Adrenal gland (tissue), 12 donors: Measurements from ENCODE around the gene CD36. TPM values are rescaled to one million over a fixed set of nuclear protein-coding genes. Genes with fewer than 3 reads are reported as not detected.

Experiments used
- DNase-seq, 7 donors: peaks; one replicate each; pipeline ENCODE4 v3.0.0-alpha.2; 2019 to 2020
- H3K27ac ChIP-seq, 5 donors: fragments of 200-600 bp; sonication (generic) in 4 of 5; 1 replicate in 3 of 5; 2 replicates in 2 of 5; pipeline versions ENCODE4 v1.5.1 to v1.8.0; 2016 to 2020; ENCODE audit warnings: mild to moderate bottlenecking in 1 of 5
- H3K27me3 ChIP-seq: fragments of 200-600 bp; 2 replicates; pipeline ENCODE4 v1.8.0; 2021
- H3K36me3 ChIP-seq, 2 donors: fragments of 200-600 bp; replicated peaks in 1 of 2; 1 replicate in 1 of 2; 2 replicates in 1 of 2; pipeline versions ENCODE4 v1.5.1 to v1.8.0; 2018 to 2022
- H3K4me1 ChIP-seq, 2 donors: fragments of 200-600 bp; replicated peaks in 1 of 2; 1 replicate in 1 of 2; 2 replicates in 1 of 2; pipeline versions ENCODE4 v1.5.1 to v1.8.0; 2018 to 2021
- H3K4me3 ChIP-seq, 4 donors: fragments of 200-600 bp; sonication (generic) in 3 of 4; one replicate each; pipeline ENCODE4 v1.5.1; 2016 to 2018
- H3K9me3 ChIP-seq, 3 donors: fragments of 200-600 bp; sonication (generic) in 1 of 3; replicated peaks in 1 of 3; 1 replicate in 2 of 3; 2 replicates in 1 of 3; pipeline versions ENCODE4 v1.5.1 to v1.8.0; 2016 to 2021
- CTCF ChIP-seq, 6 experiments: fragments of 450-650 bp in 4 of 6; fragments of 200-600 bp in 2 of 6; sonication (generic) in 1 of 6; IDR thresholded peaks; 1 replicate in 5 of 6; 2 replicates in 1 of 6; pipeline versions ENCODE4 v1.5.1 to v1.8.0; 2016 to 2021; ENCODE audit warnings: antibody characterized with exemption in 6 of 6, mild to moderate bottlenecking in 2 of 6, moderate library complexity in 1 of 6
- POLR2A ChIP-seq, 2 donors: fragments of 450-650 bp; IDR thresholded peaks; one replicate each; pipeline ENCODE4 v1.6.1; 2017; ENCODE audit warnings: antibody characterized with exemption in 2 of 2, mild to moderate bottlenecking in 2 of 2, moderate library complexity in 1 of 2
- WGBS, 4 donors: extraction: QIAGEN DNeasy Blood & Tissue Kit in 2 of 4; methylation state at CpG; one replicate each; pipeline versions ENCODE4 v1.1.5 to v1.1.7; 2013 to 2017; 5-methylcytosine and 5-hydroxymethylcytosine counted together
- intact Hi-C, 2 donors: fragments of 100-400 bp; cut with DNase I; formaldehyde crosslinking; loops; one replicate each; pipeline versions ENCODE4 v1.14.1 to v1.15.0; 2022 to 2023
- polyA plus RNA-seq, 3 donors: library from polyadenylated mRNA; stranded (reverse); fragments of 200-250 nt in 2 of 3; fragments of 350-450 nt in 1 of 3; fragmentation: Illumina TruSeq in 1 of 3; extraction: RNeasy Lipid Tissue Mini Kit (QIAGEN cat#74804) in 1 of 3; gene quantifications; one replicate each; pipeline ENCODE4 v1.2.3, GENCODE V29; 2013 to 2014
- total RNA-seq, 9 donors: library from RNA; depleted of rRNA in 4 of 9; stranded (reverse); fragments of >200 nt in 4 of 9; fragments of 120-200 nt in 1 of 9; fragmentation: NEBNext Ultra II Directional in 1 of 9; extraction: Animal tissue kit (Norgen Biotek cat#: 25700) in 1 of 9; gene quantifications; one replicate each; pipeline versions ENCODE4 v1.1.0 to v1.2.4, GENCODE V29; 2013 to 2023
- donor health status: healthy with polysubstance abuse.
- donor health status: Bipolar disorder and iron deficiency.
- donor health status: DM: yes; HTN: yes; CAD: no.
- donor health status: DM: no; HTN: no; CAD: no.
- donor health status: DM: no; HTN: no; CAD: no.
- donor health status: DM: yes; HTN: yes; CAD: no.

CD36 gene
- total and polyA plus RNA-seq, 12 donors = 7.2 to 224 (median 32.2) TPM

GRCh38 chr7:80632819-80633218 is 5.6 kb upstream of the CD36 start:
- no peak overlapping the region for H3K27ac ChIP-seq
- no peaks in the 10 kb centered on the region for H3K9me3 ChIP-seq
- peaks cover 18 to 47% of the 10 kb centered on the region in 2 donors for H3K4me1 ChIP-seq
- DNase-seq = no peak
- H3K27me3 ChIP-seq = no peaks in the 10 kb centered on the region
- no peak overlapping the region for H3K4me3 ChIP-seq
- no peaks in the 10 kb centered on the region for H3K36me3 ChIP-seq
- intact Hi-C loops = no loop called here
- TF ChIP-seq POLR2A (IDR thresholded peaks at IDR 0.05) (no peak), CTCF (IDR thresholded peaks at IDR 0.05) (no peak)
- 56 to 72% (median 68%) methylated on average over 3 of the region's 3 CpGs for WGBS, 4 donors

GRCh38 chr7:80634505-80634904 is 3.9 kb upstream of the CD36 start:
- TF ChIP-seq CTCF (IDR thresholded peaks at IDR 0.05) (no peak), POLR2A (IDR thresholded peaks at IDR 0.05) (no peak)
- H3K4me1 ChIP-seq = peaks cover 18 to 47% of the 10 kb centered on the region in 2 donors
- H3K9me3 ChIP-seq = peaks cover 0 to 1% (median 0%) of the 10 kb centered on the region in 3 donors
- H3K36me3 ChIP-seq = no peaks in the 10 kb centered on the region
- H3K27ac ChIP-seq = peak overlapping the region in 2 of 5 donors; percentile 23 to 40
- WGBS, 4 donors = 16 to 38% (median 26%) methylated on average over 2 of the region's 2 CpGs
- intact Hi-C loops = no loop called here
- no peaks in the 10 kb centered on the region for H3K27me3 ChIP-seq
- H3K4me3 ChIP-seq = no peak overlapping the region
- peak in 2 of 7 donors; percentile 23 to 61 for DNase-seq

GRCh38 chr7:80635533-80635932 is 2.9 kb upstream of the CD36 start:
- Histone ChIP-seq H3K36me3 (no peaks in the 10 kb centered on the region), H3K27me3 (no peaks in the 10 kb centered on the region), H3K27ac (no peak overlapping the region), H3K4me1 (peaks cover 14 to 43% of the 10 kb centered on the region in 2 donors), H3K9me3 (peaks cover 0 to 4% (median 0%) of the 10 kb centered on the region in 3 donors), H3K4me3 (no peak overlapping the region)
- TF ChIP-seq POLR2A (IDR thresholded peaks at IDR 0.05) (no peak), CTCF (IDR thresholded peaks at IDR 0.05) (no peak)
- no peak for DNase-seq
- intact Hi-C loops = no loop called here
- WGBS, 4 donors = 76 to 88% (median 81%) methylated on average over 1 of the region's 1 CpG

GRCh38 chr7:80635998-80636397 is 2.4 kb upstream of the CD36 start:
- peaks cover 0 to 4% (median 0%) of the 10 kb centered on the region in 3 donors for H3K9me3 ChIP-seq
- no peaks in the 10 kb centered on the region for H3K27me3 ChIP-seq
- intact Hi-C loops = no loop called here
- 76 to 91% (median 80%) methylated on average over 2 of the region's 2 CpGs for WGBS, 4 donors
- H3K36me3 ChIP-seq = no peaks in the 10 kb centered on the region
- H3K4me3 ChIP-seq = no peak overlapping the region
- no peak for DNase-seq
- H3K27ac ChIP-seq = no peak overlapping the region
- H3K4me1 ChIP-seq = peaks cover 9 to 38% of the 10 kb centered on the region in 2 donors
- TF ChIP-seq CTCF (IDR thresholded peaks at IDR 0.05) (no peak), POLR2A (IDR thresholded peaks at IDR 0.05) (no peak)
